ENCODE data around the gene RRH. TPM values are rescaled to one million over a fixed set of nuclear protein-coding genes. Genes with fewer than 3 reads are reported as not detected.

Gene RRH
- polyA plus RNA-seq, 1 donor (not counting 4 experiments of a cell fraction or from before 2014, with no cell fraction given) = 0.20 TPM

DNA sequence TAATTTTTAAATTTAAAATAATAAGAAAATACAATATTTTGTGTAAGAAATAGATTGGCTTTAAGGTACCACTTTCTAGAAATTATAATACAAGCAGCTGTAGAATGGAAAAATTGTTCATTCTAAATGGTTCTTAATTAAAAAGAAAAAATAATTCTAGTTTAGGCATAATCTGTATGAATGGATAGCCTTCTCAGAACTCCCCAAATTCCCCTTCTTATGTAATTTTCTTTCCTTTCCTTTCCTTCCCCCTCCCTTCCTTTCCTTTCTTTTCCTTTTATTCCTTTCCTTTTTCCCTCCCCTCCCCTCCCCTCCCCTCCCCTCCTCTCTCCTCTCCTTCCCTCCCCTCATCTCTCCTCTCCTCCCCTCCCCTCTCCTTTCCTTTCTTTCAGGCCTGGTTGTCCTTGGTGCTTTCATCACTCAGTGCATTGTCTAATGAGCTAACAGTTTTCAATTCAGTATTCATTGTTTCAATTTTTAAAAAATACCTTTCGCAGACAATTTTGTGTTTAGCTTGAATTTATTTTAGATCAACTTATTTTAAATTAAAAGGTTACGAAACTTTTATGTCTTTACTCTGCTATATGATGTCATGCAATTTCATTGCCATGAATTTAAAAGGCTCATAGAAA is 49.0 kb downstream of the RRH start:
- Histone ChIP-seq H3K27me3 (ENCODE audit: control insufficient read depth, extremely low read depth, insufficient read depth, low read length) (no peaks in the 10 kb centered on the region), H4K20me1 (ENCODE audit: control insufficient read depth, extremely low read depth, insufficient read depth, low read length) (no peaks in the 10 kb centered on the region), H3K4me3 (ENCODE audit: control insufficient read depth in 2 of 3, extremely low read depth in 1 of 3, insufficient read depth in 2 of 3, low read depth in 1 of 3, low read length in 3 of 3) (no peak overlapping the region), H3K9me3 (ENCODE audit: control insufficient read depth, low read depth, low read length) (no peaks in the 10 kb centered on the region), H3K9ac (ENCODE audit: control insufficient read depth, extremely low read depth, insufficient read depth, low read length) (no peak overlapping the region), H3K36me3 (ENCODE audit: control insufficient read depth in 2 of 2, extremely low read depth in 1 of 2, insufficient read depth in 2 of 2, low read length in 2 of 2) (no peaks in the 10 kb centered on the region), H3K4me1 (ENCODE audit: control insufficient read depth, extremely low read depth, insufficient read depth, low read length) (peaks cover 16% of the 10 kb centered on the region), H3K4me2 (ENCODE audit: control insufficient read depth, extremely low read depth, insufficient read depth, low read depth, low read length) (no peak overlapping the region), H3K9me1 (ENCODE audit: control insufficient read depth, extremely low read depth, insufficient read depth, low read length) (no peaks in the 10 kb centered on the region), H2AFZ (ENCODE audit: control insufficient read depth, low read length) (no peak overlapping the region), H3K27ac (ENCODE audit: control insufficient read depth, insufficient read depth, low read length) (no peak overlapping the region), H3K79me2 (ENCODE audit: control insufficient read depth, insufficient read depth, low read length) (no peaks in the 10 kb centered on the region)
- FAIRE-seq = no peak
- no peak for DNase-seq (ENCODE audit: low read depth, low spot score)
- TF ChIP-seq, protein P1, sequence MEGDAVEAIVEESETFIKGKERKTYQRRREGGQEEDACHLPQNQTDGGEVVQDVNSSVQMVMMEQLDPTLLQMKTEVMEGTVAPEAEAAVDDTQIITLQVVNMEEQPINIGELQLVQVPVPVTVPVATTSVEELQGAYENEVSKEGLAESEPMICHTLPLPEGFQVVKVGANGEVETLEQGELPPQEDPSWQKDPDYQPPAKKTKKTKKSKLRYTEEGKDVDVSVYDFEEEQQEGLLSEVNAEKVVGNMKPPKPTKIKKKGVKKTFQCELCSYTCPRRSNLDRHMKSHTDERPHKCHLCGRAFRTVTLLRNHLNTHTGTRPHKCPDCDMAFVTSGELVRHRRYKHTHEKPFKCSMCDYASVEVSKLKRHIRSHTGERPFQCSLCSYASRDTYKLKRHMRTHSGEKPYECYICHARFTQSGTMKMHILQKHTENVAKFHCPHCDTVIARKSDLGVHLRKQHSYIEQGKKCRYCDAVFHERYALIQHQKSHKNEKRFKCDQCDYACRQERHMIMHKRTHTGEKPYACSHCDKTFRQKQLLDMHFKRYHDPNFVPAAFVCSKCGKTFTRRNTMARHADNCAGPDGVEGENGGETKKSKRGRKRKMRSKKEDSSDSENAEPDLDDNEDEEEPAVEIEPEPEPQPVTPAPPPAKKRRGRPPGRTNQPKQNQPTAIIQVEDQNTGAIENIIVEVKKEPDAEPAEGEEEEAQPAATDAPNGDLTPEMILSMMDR (optimal IDR thresholded peaks at IDR 0.05 in 1 of 3, IDR thresholded peaks at IDR 0.05 in 1 of 3, conservative IDR thresholded peaks at IDR 0.05 in 1 of 3; ENCODE audit: extremely low read depth in 1 of 3, insufficient read depth in 2 of 3, low read length in 3 of 3) = no peak
- no peak for TF ChIP-seq EZH2 (IDR thresholded peaks at IDR 0.05; ENCODE audit: low read length)
- dilution Hi-C loops (cut with MboI; ENCODE audit: extremely low pct_ligation_motif_present, low sequenced_read_pairs) = no loop called here

GRCh38 chr4:109877400-109877799 is 49.6 kb downstream of the RRH start:
- H3K27me3 ChIP-seq (ENCODE audit: control insufficient read depth, extremely low read depth, insufficient read depth, low read length) = no peaks in the 10 kb centered on the region
- H3K9ac ChIP-seq (ENCODE audit: control insufficient read depth, extremely low read depth, insufficient read depth, low read length) = no peak overlapping the region
- H4K20me1 ChIP-seq (ENCODE audit: control insufficient read depth, extremely low read depth, insufficient read depth, low read length) = no peaks in the 10 kb centered on the region
- no peaks in the 10 kb centered on the region for H3K79me2 ChIP-seq (ENCODE audit: control insufficient read depth, insufficient read depth, low read length)
- TF ChIP-seq EZH2 (IDR thresholded peaks at IDR 0.05; ENCODE audit: low read length) = no peak
- TF ChIP-seq, protein P1 (optimal IDR thresholded peaks at IDR 0.05 in 1 of 3, IDR thresholded peaks at IDR 0.05 in 1 of 3, conservative IDR thresholded peaks at IDR 0.05 in 1 of 3; ENCODE audit: extremely low read depth in 1 of 3, insufficient read depth in 2 of 3, low read length in 3 of 3) = no peak
- peaks cover 16% of the 10 kb centered on the region for H3K4me1 ChIP-seq (ENCODE audit: control insufficient read depth, extremely low read depth, insufficient read depth, low read length)
- no peaks in the 10 kb centered on the region for H3K9me3 ChIP-seq (ENCODE audit: control insufficient read depth, low read depth, low read length)
- FAIRE-seq (no peak), DNase-seq (ENCODE audit: low read depth, low spot score) (no peak)
- dilution Hi-C loops (cut with MboI; ENCODE audit: extremely low pct_ligation_motif_present, low sequenced_read_pairs) = no loop called here
- no peak overlapping the region for H3K4me2 ChIP-seq (ENCODE audit: control insufficient read depth, extremely low read depth, insufficient read depth, low read depth, low read length)
- no peak overlapping the region for H3K4me3 ChIP-seq (ENCODE audit: control insufficient read depth in 2 of 3, extremely low read depth in 1 of 3, insufficient read depth in 2 of 3, low read depth in 1 of 3, low read length in 3 of 3)
- no peaks in the 10 kb centered on the region for H3K36me3 ChIP-seq (ENCODE audit: control insufficient read depth in 2 of 2, extremely low read depth in 1 of 2, insufficient read depth in 2 of 2, low read length in 2 of 2)
- no peak overlapping the region for H2AFZ ChIP-seq (ENCODE audit: control insufficient read depth, low read length)
- H3K9me1 ChIP-seq (ENCODE audit: control insufficient read depth, extremely low read depth, insufficient read depth, low read length) = no peaks in the 10 kb centered on the region
- no peak overlapping the region for H3K27ac ChIP-seq (ENCODE audit: control insufficient read depth, insufficient read depth, low read length)

Data from keratinocyte (primary cell).